Stimulated activated CD4-positive, alpha-beta T cell treated with anti-CD3 and anti-CD28 coated beads, TNF-alpha, amount 100 ng/mL, for 48 hours (primary cell): ENCODE results near the gene GNAQ.
"Not testable (repeated sequence)": the region's sequence is repeated elsewhere in the genome, so short reads cannot be mapped to it uniquely, and the experiment has no call there.

ENCODE experiments used
- DNase-seq, 3 donors: peaks; one replicate each; pipeline ENCODE4 v3.0.0-alpha.2; 2020; ENCODE audit warnings: low read depth in 3 of 3

The GNAQ gene

DNA sequence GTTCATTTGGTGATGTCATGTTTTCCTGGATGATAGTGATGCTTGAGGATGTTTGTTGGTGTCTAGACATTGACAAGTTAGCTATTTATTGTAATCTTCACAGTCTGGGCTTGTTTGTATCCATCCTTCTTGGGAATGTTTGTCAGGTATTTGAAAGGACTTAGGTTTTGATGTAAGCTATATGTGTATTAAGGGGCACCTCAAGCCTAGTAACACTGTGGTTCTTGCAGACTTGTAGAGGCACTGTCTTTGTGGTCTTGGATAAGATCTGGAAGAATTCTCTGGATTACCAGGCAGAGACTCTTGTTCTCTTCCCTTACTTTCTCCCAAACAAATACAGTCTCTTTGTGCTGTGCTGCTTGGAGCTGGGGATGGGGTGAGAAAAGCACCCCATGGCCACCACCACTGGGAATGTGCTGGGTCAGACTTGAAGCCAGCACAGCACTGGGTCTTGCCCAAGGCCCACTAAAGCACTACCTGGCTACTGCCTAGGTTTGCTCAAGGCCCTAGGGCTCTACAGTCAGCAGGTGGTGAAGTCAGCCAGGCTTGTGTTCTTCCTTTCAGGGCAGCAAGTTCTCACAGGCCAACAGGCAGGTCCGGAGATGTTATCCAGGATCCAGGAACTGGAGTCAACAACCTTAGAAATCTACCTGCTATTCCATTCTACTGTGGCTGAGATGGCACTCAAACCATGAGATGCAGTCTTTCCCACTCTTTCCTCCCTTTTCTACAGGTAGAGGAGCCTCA is 334.2 kb downstream of the GNAQ start:
- DNase-seq, result no peak

DNA sequence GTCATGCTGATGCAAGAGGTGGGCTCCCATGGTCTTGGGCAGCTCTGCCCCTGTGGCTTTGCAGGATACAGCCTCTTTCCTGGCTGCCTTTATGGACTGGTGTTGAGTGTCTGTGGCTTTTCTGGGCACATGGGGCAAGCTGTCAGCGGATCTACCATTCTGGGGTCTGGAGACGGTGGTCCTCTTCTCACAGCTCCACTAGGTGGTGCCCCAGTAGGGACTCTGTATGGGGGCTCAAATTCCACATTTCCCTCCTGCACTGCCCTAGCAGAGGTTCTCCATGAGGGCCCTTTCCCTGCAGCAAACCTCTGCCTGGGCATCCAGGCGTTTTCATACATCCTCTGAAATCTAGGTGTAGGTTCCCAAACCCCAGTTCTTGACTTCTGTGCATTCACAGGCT is 340.9 kb downstream of the GNAQ start:
- DNase-seq, result not testable (repeated sequence)

DNA sequence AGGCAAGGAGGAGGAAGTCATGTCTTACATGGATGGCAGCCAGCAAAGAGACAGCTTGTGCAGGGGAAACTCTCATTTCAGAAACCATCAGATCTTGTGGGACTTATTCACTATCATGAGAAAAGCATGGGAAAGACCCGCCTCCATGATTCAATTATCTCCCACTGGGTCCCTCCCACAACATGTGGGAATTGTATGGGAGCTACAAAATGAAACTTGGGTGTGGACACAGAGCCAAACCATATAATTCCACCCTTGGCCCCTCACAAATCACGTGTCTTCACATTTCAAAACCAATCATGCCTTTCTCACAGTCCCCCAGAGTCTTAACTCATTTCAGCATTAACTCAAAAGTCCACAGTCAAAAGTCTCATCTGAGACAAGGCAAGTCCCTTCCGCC is 341.5 kb downstream of the GNAQ start:
- DNase-seq, result not testable (repeated sequence)

DNA sequence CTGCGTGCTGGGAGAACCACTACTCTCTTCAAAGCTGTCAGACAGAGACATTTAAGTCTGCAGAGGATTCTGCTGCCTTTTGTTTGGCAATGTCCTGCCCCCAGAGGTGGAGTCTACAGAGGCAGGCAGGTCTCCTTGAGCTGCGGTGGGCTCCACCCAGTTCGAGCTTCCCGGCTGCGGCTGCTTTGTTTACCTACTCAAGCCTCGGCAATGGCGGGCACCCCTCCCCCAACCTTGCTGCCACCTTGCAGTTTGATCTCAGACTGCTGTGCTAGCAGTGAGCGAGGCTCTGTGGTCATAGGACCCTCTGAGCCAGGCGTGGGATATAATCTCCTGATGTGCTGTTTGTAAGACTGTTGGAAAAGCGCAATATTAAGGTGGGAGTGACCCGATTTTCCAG is 343.9 kb downstream of the GNAQ start:
- not testable (repeated sequence) for DNase-seq

DNA sequence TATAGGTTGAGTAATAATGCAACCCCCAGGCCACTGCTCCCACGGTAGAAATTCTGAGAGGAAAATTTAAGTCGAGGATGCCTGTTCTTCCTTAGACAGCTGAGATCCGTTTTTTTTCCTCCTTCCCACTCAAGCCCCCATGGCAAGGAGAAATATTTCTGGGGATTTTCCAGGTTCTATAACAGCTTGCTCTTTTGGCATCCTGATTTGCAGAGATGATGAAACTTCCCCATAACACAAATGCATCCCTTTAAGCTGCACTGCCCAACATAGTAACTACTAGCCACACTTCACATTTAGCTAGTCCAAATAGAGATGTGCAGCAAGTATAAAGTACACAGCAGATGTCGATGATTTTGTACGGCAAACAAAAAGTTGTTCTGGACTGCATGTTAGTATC is 351.0 kb downstream of the GNAQ start:
- DNase-seq, result no peak

DNA sequence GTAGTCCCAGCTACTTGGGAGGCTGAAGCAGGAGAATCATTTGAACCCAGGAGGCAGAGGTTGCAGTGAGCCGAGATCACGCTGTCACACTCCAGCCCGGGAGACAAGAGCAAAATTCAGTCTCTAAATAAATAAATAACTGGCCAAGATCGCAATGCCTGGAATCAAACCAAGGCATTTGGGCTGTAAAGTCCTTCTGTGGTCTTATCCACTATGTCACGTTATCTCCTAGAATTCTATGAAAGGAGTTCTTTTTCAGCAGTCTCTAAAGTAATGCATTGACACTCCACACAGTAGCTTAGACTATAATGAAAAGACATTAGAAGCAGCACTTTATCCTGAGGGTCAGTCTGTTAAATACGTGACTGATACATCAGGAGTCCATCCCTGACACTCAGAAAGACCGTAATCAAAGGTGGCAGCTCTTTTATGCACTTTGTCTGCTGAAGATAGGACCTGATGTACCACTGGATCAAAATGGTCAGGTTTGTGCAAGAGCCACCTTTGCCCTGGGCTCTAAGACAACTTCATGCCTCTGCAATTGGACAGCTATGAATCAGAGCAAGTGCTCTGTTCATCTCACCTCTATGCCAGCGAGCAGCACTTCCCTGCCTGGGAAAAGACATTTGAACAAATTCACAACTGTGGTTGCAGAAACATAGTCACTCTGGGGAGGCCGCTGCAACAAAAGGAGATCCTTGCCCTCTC is 351.8 kb downstream of the GNAQ start:
- no peak for DNase-seq

DNA sequence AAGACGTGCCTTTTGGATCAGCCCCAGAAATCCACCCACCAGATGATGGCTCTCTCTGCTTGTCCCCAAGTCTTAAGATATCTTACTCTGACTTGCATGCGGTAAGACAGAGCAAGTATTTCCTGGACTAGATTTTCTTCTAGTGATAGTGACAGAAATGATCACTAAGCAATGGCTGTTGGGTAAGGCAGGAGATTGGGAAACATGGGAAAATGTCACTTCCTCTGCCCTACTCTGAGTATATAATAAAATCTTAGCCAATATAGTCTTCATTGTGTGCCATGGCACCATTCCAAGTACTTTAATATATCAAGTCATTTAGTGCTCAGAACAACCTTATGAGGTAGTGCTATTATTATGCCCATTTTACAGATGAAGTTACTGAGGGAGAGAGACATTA is 352.5 kb downstream of the GNAQ start:
- no peak for DNase-seq

DNA sequence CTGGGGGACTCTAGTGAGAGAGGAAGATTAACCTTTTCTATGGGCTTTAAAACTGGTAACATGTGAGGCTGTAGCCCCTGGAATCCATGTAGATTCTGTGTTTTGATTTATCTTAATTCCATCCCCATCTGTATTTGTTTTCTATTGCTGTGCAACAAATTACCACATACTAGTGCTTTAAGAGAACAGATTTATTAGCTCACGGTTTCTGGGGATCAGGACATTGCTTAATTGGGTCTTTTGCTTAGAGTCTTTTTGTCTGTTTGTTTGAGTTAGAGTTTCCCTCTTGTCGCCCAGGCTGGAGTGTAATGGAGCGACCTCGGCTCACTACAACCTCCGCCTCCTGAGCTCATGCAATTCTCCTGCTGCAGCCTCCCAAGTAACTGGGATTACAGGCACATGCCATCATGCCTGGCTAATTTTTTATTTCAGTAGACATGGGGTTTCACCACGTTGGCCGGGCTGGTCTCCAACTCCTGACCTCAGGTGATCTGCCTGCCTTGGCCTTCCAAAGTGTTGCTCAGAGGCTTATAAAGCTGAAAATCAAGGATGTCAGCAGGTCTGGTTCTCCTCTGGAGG is 353.6 kb downstream of the GNAQ start:
- no peak for DNase-seq

DNA sequence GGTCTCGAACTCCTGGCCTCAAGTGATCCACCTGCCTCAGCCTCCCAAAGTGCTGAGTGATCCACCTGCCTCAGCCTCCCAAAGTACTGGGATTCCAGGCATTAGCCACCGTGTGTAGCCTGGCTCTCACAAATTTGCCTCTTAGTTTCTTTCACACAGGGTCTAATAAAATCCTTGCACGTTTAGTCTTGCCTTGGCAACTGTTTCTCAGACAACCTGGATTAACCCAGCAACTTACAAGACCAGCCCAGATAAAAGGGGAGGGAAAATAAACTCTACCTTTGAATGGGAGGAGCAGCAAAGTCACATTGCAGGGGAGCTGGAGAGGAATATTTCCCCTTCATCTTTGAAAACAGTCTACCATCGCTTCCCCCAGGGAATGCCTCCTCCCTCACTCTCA is 354.2 kb downstream of the GNAQ start:
- DNase-seq, result no peak

DNA sequence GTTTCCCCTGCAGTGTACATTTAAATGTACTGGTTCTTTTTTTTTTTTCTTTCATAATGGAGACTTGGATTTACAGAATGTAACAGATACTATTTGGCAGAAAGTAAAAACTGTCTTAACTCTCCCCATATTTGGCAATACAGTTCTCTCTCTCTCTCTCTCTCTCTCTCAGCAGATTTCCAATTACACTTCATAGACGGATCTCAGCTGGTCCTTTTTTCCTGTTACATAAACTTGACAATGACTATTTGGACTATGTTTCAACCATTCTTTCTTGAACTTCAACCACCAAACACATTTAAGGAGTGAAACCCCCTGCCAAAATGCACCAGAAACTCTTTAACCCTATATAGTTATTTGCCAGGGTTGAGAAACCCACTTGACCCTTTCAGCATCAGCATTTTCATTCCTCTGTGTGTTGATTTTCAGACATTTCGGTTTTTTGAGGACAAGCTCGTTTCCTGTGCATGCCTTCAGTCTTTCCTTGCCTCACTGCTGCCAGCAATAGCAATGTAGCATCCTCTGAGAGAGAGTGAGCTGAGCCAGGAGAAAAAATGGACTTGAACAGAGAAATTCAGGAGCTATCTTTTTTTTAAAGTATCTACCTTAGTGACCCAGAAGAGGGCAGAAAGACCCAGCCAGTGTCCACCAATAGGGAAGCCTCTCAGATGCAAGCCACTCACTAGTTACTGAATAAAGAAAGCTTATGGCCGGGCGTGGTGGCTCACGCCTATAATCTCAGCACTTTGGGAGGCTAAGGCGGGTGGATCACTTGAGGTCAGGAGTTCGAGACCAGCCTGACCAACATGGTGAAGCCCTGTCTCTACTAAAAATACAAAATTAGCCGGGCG is 357.4 kb downstream of the GNAQ start:
- no peak for DNase-seq

DNA sequence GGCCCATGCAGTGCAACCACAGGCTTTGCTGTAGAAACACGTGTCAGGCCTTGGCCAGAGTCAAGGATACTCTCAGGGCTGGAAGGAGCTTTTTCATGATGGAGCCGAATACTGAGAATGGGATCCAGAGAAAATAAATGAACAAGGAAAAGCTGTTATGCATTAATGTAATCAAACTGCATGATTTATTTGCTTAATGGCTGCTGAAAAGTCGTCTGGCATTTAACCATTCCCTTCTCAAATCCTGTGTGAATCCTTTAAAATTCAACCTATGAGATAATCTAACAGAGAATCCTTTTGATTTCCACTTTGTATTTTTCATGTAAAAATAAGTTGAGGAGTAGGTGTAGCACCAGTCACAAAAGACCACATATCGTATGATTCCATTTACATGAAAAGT is 359.4 kb downstream of the GNAQ start:
- no peak for DNase-seq

DNA sequence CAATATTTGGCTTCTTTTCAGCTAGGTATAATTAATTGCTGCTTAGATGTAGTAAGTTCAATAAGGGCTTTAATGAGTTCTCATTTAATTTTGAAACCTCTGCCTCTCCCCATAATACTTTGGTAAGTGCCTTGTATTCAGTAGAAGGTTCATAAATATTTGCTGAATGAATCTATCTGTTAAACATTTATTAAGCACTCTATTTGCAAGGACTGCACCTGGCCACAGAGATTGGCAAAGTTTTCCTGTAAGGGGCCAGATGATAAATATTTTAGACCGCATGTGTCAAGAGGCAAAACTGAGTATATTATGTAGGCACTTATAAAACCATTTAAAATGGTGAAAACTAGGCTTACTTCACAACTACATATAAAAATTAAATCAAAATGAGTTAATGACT is 364.5 kb downstream of the GNAQ start:
- no peak for DNase-seq
